ENCODE measurements around the gene TP53BP1.

Gene TP53BP1

GRCh38 chr15:43517354-43518196 is 24.6 kb upstream of the TP53BP1 start, which contains the start of gene MAP1A:
Gene MAP1A, plus strand, starts transcription at chr15:43517608. Its CDS starts 3,866 bp downstream, at chr15:43521474.
- peak; percentile 14 for DNase-seq

GRCh38 chr15:43516801-43517353 is 23.9 kb upstream of the TP53BP1 start:
- DNase-seq: no peak

- no peak for DNase-seq
Measured at GRCh38 chr15:43516185-43516584, 23.2 kb upstream of the TP53BP1 start.

- DNase-seq: no peak
Measured at GRCh38 chr15:43515741-43516140, 22.8 kb upstream of the TP53BP1 start.

GRCh38 chr15:43514241-43515057 is 21.5 kb upstream of the TP53BP1 start:
- DNase-seq: no peak

- DNase-seq: no peak
Measured at GRCh38 chr15:43513550-43513949, 20.6 kb upstream of the TP53BP1 start.

GRCh38 chr15:43511012-43511885 is 18.3 kb upstream of the TP53BP1 start:
- peak; percentile 9 for DNase-seq

GRCh38 chr15:43510200-43511011 is 17.4 kb upstream of the TP53BP1 start:
- DNase-seq: peak; percentile 97

GRCh38 chr15:43509660-43510199 is 16.8 kb upstream of the TP53BP1 start:
- DNase-seq: no peak

GRCh38 chr15:43508991-43509659 is 16.2 kb upstream of the TP53BP1 start:
- peak; percentile 21 for DNase-seq

GRCh38 chr15:43508421-43508820 is 15.5 kb upstream of the TP53BP1 start:
- DNase-seq: no peak

- no peak for DNase-seq
Measured at GRCh38 chr15:43505738-43506137, 12.8 kb upstream of the TP53BP1 start.

- no peak for DNase-seq
Measured at GRCh38 chr15:43499635-43500034, 6.7 kb upstream of the TP53BP1 start.

- DNase-seq: no peak
Measured at GRCh38 chr15:43498990-43499389, 6.0 kb upstream of the TP53BP1 start.

- DNase-seq: no peak
Measured at GRCh38 chr15:43493703-43494472, 932 bp upstream of the TP53BP1 start.

GRCh38 chr15:43492266-43492665 is 690 bp downstream of the TP53BP1 start:
- DNase-seq: no peak

- DNase-seq: no peak
Measured at GRCh38 chr15:43489191-43489590, 3.8 kb downstream of the TP53BP1 start.

- no peak for DNase-seq
Measured at GRCh38 chr15:43488790-43489189, 4.2 kb downstream of the TP53BP1 start.

- DNase-seq: no peak
Measured at GRCh38 chr15:43487271-43487895, 5.6 kb downstream of the TP53BP1 start.

Data from NCI-H1092 (cell line).